Fibroblast of skin of left biceps (primary cell): ENCODE results near the gene AGBL2.
"Not testable (repeated sequence)": the region's sequence is repeated elsewhere in the genome, so short reads cannot be mapped to it uniquely, and the experiment has no call there.

Experiments
- DNase-seq, 2 experiments: peaks; one replicate each; pipeline ENCODE4 v3.0.0-alpha.2; 2013; ENCODE audit warnings: low read depth in 2 of 2

The AGBL2 gene

DNA sequence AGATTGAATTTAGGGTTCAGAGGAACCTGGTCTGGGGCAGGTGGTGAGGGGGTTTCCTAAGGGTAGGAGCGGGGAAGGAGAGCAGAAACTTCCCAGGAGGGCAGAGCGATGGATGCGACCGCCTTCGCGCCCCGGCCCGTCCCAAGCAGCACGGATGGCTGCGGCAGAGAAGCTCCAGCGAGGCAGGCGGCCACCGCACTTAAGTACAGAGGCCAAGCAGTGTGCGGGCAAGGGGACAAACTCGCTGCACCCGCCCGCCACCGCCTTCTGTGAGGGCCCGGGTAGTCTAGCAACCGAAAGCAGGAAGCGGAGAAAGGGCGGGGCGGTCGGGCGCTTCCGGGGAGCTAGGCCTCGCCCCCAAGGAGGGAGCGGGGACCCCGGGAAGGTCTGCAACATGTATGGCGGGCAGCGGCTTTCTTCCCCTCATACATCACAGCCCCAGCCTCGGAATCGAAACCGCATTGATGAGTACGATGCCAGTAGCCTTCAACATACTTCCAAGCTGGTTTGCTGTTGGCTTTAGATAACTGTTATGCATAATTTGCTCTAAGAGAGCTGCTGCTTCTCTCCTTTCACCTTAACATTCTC lies at the start of gene AGBL2:
TSS of gene AGBL2 (minus strand) at position 288 of the 588 bp plus-strand sequence. CDS start 719 bp downstream, outside the sequence.
- peak; percentile 10 to 19 for DNase-seq

DNA sequence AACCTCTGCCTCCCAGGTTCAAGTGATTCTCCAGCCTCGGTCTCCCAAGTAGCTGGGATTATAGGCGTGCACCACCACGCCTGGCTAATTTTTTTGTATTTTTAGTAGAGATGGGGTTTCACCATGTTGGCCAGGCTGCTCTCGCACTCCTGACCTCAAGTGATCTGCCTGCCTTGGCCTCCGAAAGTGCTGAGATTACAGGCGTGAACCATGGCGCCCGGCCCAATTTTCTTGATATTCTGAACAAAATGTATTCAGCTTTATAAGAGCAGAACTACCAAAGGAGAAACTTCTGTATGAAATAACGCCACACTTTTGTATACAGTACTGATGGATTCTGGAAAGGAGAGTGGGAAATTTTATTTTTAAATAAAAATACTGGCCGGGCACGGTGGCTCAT lies 44.1 kb upstream of the AGBL2 start:
- DNase-seq = not testable (repeated sequence)

GRCh38 chr11:47756208-47756607 lies 41.0 kb upstream of the AGBL2 start:
- DNase-seq = no peak

GRCh38 chr11:47750725-47751124 lies 35.6 kb upstream of the AGBL2 start:
- DNase-seq = no peak

- DNase-seq = not testable (repeated sequence)
These were observed 27.3 kb upstream of the AGBL2 start for GRCh38 chr11:47742494-47742893.

DNA sequence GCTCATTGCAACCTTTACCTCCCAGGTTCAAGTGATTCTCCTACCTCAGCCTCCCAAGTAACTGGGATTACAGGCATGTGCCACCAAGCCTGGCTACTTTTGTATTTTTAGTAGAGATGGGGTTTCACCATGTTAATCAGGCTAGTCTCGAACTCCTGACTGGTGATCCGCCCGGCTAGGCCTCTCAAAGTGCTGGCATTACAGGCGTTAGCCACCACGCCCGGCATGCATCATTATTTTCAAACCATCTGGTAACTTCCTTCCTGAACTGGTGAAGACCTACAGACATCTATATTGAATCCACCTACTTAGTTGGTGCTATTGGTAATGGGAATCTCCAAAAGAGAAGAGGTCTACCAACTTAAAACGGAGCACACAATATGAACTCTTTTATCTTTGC lies 22.6 kb upstream of the AGBL2 start:
- DNase-seq = not testable (repeated sequence)

DNA sequence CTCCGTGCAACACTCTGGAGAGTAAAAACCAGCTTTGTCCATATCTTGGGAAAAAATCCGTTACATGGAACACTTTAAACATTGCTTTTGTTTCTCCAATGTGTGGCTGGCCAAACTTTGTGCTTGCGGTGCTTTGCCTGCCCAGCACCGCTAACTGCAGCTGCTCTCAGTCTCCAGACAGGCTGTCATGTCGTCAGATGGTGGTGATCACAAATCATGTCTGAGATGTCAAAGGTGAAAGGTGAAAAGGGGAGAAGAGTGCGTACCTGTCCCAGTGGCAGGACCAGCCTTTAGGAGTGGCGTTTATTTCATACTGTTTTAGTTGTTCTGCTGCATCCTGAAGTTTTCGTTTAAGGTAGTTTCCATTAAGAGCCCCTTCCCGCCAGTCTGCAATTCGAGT lies 17.1 kb upstream of the AGBL2 start:
- DNase-seq = no peak

GRCh38 chr11:47731475-47731874 lies 16.3 kb upstream of the AGBL2 start:
- no peak for DNase-seq

DNA sequence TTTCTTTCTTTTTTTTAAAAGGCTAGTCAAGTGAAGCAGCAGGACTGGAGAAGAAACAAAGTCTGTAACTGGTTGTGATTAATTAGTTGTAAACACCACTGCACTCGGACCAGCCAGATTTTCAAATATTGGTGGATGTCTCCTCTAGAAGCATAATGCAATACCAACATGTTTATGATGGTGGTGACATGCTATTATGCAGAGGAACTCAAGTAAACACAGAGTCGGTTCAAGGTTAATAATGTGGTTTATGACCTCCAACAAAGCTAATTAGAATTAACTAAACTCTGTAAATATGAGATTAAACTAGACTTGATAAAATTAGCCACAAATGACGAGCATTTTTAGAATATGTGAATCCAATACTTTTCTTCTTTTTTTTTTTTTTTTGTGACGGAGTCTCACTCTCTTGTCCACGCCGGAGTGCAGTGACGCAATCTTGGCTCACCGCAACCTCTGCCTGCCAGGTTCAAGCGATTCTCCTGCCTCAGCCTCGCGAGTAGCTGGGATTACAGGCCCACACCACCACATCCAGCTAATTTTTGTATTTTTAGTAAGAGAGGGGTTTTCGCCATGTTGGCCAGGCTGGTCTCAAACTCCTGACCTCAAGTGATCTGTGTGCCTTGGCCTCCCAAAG lies 11.8 kb upstream of the AGBL2 start:
- DNase-seq = no peak

DNA sequence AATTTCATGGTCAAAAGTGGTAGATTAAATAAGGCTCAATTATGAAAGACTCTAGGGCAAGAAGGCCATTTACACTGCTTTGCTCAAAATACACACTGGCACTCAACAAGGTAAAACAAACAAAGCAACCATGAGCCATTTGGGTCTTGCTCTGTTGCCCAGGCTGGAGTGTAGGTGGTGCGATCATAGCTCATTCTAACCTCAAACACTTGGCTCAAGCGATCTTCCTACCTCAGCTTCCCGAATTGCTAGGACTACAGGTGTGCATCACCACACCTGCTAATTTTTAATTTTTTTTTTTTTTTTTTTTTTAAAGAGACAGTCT lies 10.9 kb upstream of the AGBL2 start:
- DNase-seq = no peak

- DNase-seq = no peak
These were observed 10.4 kb upstream of the AGBL2 start for GRCh38 chr11:47725442-47726117.

GRCh38 chr11:47724041-47724729 lies 9.0 kb upstream of the AGBL2 start:
- DNase-seq = no peak

GRCh38 chr11:47723041-47723440 lies 7.9 kb upstream of the AGBL2 start:
- no peak for DNase-seq

GRCh38 chr11:47720651-47721050 lies 5.5 kb upstream of the AGBL2 start:
- DNase-seq = no peak

GRCh38 chr11:47716692-47717091 lies 1.5 kb upstream of the AGBL2 start:
- no peak for DNase-seq

DNA sequence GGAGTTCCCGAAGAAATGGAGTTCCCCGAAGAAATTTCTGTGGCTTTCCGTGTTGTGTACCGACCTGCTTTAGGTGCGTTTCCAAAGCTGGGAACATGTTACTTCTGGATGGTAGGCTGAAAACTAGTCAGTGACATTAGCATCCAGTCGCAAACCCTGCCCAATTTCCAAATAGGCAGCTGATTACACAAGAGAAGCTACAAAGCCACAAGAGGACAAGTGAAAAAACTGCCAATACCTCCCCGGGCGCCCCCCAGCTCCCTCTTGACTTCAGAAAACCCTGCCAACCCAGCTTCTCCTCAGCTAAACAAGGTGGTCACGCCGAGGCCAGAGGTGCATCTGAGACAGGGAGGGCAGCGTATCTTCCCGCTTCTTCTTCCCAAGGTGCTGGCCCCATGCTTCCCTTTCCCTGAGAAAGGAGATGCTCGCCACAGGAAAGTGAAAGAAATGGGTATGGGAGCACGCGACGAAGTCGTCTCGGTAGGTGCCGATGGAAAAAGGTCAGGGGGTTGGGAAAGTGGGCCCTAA lies 551 bp downstream of the AGBL2 start:
- DNase-seq = no peak

DNA sequence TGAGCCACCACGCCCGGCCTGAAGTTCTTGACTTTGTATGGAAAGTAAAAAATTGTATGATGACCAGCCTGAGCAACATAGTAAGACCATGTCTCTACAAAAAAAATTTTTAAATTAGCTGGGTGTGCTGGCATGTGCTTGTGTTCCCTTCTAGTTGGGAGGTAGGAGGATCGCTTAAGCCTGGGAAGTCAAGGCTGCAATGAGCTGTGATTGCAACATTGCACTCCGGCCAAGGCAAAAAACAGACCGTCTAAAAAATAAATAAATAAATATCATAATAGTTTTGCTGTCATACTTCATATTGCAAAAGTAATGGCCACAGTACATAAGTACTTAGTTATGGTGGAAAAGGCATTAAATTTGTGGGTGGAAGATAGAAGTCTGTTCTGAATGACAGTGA lies 3.4 kb downstream of the AGBL2 start:
- DNase-seq = no peak

DNA sequence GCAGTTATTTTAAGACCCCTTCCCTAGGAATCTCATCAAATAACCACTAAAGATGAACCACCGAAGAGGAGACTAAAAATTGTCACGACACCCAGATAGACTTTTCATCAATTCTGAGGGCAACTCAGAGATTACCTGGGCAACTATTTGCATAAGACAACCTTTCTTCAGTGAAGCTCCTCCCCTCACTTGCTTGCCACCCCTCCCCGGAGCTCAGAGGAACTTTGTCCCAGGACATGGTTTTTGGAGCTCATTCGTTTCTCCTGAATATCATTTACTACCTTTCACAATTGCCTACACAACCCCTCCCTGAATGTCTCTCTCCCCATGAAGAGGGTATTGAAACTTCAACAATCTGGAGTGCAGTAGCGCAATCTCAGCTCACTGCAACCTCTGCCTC lies 3.9 kb downstream of the AGBL2 start:
- DNase-seq = no peak

DNA sequence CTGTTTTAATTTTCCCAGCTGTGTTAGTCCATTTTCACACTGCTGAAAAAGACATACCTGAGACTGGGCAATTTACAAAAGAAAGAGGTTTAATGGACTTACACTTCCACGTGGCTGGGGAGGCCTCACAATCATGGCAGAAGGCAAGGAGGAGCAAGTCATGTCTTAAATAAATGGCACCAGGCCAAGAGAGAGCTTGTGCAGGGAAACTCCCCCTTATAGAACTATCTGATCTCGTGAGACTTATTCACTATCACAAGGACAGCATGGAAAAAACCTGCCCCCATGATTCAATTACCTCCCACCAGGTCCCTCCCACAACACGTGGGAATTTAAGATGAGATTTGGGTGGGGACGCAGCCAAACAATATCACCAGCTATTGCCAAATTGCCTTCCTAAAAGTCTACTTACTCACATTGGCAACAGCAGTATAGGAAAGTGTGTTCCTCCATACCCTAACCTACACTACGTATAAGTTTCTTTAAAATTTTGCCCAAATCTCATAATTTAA lies 7.8 kb downstream of the AGBL2 start:
- DNase-seq = not testable (repeated sequence)

DNA sequence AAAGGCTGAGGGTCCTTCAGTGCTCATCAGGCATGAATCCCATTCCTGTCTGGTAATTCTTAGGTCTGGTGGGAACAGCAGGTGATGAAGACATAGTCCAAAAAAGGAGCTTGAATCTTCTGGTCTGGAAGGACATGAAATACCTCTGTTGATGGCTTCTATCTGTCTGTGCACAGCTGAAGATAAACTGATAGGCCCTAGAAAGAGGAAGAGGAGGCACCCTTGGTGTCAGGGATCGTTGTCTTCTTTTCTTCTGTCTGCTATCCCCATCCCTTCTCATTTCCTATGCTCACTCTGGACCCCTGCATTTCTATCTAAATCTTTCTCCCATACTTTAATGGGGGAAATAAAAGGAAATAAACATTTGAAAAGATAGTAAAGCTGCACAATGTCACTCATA lies 9.4 kb downstream of the AGBL2 start:
- DNase-seq = no peak

GRCh38 chr11:47691979-47692378 lies 23.2 kb downstream of the AGBL2 start:
- DNase-seq = no peak

DNA sequence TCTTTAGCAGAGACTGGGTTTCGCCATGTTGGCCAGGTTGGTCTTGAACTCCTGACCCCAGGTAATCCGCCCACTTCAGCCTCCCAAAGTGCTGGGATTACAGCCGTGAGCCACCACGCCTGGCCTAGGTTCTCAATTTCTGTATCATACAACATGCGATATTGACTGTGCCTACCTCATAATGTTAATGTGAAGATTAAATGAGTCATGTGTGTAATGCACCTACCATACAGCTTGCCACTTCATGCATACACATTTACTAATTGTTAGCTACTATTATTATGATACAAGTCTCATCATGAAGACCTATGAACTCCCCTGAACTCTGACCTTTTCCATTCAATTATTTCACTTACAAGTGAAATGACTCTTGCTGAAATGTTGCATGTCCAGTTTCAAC lies 25.7 kb downstream of the AGBL2 start:
- DNase-seq = no peak
